Measurements from ENCODE around the gene MUSTN1.

Gene MUSTN1

DNA sequence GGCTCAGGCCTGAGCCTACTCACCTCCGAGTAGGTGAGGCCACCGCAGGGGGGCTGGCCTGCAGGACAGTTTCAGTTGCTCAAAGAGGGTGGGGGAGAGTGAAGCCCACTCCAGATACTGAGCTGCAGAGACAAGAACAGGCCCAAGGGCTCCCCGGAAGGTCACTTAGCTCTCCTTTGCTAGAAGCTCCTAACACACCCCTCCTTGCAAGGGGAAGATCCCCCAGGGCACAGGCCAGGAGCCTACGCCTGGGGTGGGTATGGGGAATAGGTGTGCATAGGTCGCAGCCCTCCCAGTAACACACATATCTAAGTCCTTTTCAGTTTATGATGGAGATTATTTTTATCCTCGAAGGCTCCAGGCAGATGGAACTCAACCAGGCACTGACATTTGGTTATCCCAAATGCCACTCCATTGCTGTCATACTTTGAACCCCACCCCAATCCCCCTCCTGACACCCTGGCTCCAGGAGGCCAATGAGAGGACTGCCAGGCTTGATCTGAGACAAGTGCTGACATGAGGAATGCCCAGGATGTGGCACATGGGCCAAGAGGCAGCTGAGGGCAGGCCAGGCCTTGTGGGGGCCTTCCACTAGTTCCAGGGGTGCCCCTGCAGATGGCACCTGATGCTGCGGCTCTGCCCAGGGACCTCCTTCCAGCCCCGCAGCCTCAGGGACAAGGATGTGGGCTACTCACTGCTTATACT, 1.1 kb upstream of the MUSTN1 start:
- no peak for DNase-seq (ENCODE audit: low read depth)

GRCh38 chr3:52833202-52833601, 1.6 kb downstream of the MUSTN1 start:
- DNase-seq (ENCODE audit: low read depth): no peak

GRCh38 chr3:52831500-52832301, 3.1 kb downstream of the MUSTN1 start:
- no peak for DNase-seq (ENCODE audit: low read depth)

GRCh38 chr3:52830535-52831258, 4.1 kb downstream of the MUSTN1 start, which contains the start of gene ITIH4:
ITIH4 (minus strand) TSS chr3:52830672; CDS start chr3:52830642, 30 bp downstream.
- DNase-seq (ENCODE audit: low read depth): no peak

DNA sequence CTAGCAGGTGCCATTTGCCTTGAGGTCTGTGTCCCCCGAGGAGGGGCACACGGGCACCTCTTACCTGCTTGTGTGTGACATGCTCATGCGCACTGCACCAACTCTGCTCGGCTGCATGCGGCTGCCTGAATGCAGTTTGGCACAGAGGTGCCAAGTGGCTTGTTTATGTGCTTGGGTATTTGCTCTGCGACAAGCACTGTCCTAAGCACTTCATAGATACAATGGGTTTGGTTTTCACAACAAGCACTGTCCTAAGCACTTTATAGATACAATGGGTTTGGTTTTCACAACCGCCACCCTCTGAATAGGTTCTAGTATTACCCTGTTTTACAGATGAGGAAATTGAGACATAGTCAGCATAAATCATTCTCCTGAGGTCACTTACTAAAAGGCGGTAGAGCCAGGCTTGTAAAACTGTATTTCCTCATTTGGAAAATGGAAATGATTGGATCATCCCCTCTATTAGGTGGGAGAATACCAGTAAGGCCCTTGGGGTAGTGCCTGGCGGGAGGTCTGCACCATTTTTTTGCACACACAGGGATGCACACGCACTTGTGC, 4.8 kb downstream of the MUSTN1 start:
- no peak for DNase-seq (ENCODE audit: low read depth)

DNA sequence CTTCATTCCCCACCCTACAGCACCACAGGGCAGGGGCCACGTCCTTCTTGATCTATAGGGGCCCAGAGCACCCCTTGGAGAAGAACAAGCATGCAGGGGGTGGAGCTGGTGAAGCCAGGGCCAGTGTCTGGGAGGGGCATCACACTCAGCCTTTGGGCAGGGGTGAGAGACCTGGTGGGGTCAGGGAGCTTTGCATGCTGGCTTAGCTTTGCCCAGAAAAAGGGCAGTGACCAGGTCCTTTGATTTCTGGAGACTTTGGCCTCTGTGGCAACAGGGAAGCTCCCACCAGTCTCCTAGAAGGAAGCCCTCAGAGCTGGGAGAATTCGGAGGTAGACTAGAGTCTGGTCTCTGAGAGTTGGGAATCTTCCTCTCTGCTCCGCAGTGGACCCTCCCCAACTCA, 5.3 kb downstream of the MUSTN1 start:
- no peak for DNase-seq (ENCODE audit: low read depth)

DNA sequence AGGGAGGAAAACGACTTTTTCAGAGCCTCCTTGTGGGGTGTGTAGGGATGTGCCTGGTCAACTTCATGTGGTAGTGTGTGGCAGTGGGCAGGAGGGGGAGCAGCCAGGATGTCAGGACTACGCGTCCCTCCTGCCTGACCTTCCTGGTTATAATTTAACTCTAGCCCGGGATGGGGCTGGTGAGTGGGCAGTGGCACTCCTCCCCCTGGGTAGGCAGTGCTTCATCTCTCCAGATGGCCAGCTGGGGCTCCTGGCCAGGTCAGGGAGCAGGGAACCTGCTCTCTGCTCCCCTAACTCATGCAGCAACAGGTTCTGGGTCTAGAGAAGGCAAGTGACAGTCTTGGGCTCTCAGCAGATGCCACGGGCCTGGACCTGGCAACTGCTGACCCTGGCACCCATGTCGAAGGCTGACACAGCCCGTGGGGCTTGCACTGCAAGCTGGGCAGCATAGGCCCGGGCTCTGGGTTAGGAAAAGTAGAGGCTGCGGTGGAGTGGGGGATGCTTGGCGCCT, 6.9 kb downstream of the MUSTN1 start:
- no peak for DNase-seq (ENCODE audit: low read depth)

GRCh38 chr3:52827441-52827840, 7.4 kb downstream of the MUSTN1 start:
- no peak for DNase-seq (ENCODE audit: low read depth)

DNA sequence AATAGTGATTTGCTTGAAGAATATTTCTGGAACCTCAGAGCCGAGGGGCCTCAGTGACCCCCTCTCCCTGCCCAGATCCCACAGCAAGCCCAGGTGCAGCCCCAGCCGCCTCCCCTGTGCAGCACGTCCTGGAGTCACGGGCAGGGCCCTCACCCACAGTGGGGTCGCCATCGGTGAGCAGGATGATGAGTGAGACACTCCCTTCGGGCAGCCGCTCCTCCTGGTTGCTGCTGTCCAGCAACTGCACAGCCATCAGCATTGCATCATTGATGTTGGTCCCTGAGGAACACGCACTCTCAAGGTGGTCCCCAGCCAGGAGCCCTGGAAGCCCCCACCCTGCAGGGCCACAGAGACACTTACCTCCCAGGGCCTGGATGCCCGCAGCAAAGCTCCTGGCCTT, 10.8 kb downstream of the MUSTN1 start:
- no peak for DNase-seq (ENCODE audit: low read depth)

DNA sequence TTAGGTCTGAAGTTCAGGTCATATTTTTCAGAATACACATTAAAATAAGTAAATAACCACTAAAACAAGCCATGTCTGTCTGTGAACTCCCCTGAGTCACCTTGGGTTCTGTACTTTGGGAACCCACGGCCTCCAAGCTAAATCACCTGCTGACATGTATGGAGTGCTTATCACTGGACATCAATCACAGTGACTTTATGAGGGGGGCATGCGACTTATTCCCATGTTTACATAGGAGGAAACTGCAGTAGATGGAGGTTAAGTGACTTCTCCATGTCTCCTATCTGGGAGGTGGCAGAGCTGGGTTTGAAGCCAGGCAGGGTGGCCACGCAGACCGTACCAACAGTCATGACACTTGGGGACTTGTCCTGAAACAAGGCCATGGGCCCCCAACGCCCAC, 12.5 kb downstream of the MUSTN1 start:
- no peak for DNase-seq (ENCODE audit: low read depth)

DNA sequence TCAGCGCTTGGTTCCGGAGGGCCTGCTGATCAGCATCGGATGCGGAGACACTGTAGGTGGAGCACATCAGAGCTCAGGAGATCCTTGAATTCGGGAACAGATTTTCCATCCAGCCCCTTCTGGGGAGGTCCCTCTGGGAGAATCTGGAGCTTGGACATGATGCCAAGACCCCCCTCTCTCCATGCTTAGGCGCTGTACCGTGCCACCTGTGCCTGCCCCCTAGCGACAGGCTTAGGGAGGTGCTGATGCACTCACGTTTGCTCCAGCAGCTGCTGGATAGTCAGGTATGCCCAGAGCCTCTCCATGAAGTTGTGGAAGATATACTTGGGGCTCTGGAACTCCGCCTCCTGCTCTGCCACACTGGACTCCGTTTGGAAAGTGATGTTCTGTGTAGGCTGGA, 14.1 kb downstream of the MUSTN1 start:
- no peak for DNase-seq (ENCODE audit: low read depth)

GRCh38 chr3:52819936-52820335, 14.9 kb downstream of the MUSTN1 start:
- no peak for DNase-seq (ENCODE audit: low read depth)

DNA sequence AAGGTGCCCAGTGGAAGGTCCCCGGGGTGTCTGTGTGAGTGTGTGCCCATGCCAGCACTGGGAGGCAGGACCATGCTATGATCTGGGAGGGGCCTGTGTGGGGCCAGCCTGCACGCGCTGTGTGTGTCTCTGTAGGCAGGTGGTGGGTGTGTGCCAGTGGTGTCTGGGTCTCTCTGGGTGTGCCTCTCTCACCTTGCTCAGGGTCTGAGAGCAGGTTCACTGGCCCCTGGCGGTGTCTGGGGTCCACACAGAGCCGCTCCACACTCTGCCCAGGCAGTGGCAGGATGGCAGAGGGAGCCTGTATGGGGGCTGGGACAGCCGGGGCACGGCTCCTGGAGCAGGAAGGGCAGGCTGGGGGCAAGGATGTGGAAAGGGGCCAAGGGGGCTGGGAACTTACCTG, 17.0 kb downstream of the MUSTN1 start:
- no peak for DNase-seq (ENCODE audit: low read depth)

GRCh38 chr3:52817221-52817620, 17.6 kb downstream of the MUSTN1 start:
- DNase-seq (ENCODE audit: low read depth): no peak

GRCh38 chr3:52816654-52817053, 18.2 kb downstream of the MUSTN1 start:
- no peak for DNase-seq (ENCODE audit: low read depth)

DNA sequence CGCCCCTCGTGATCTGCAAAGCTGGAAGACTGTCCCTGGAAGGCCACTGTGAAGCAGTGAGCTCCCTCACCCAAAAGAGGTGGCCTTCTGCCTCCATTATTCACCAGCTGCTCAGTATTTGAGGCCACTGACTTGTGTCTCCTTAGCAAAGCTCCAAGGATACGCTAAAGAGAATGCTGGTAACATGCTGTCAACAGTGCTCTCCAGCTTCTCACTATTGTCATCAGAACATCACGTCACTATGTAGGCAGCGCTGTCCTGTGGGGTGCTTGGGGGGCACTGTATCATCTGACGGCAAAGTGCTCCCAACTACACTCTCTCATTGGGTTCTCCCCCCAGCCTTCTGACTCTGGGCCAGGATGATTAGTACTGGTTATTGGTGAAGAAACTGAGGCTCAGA, 18.6 kb downstream of the MUSTN1 start:
- no peak for DNase-seq (ENCODE audit: low read depth)

- no peak for DNase-seq (ENCODE audit: low read depth)
Measured at GRCh38 chr3:52813810-52814209, 21.0 kb downstream of the MUSTN1 start.

DNA sequence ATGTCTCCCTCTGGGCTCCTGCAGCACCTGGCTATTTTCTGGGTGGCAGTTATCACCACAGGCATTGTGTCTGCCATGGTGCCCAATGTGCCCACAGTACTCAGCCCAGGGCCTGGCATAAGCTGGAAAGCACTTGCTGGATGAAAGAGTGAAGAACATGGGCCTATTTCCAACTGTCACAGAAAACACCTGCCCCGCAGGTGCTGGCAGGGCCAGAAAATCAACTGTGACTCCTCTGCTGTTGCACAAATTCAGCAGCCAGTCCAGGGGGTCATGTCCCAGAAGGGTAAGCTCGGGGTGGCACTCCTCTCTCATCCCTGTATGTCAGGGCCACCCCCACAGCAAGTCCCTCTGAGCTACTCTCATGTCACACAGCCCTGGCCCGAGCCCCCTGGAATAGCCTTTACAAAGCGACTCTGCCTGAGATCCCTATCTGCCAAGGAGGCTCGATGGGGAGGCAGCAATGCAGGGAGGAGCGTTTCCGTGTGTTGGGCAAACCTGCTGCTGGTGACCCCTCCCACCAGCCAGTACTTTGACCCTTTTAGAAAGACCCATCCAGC, 23.3 kb downstream of the MUSTN1 start:
- DNase-seq (ENCODE audit: low read depth): no peak

GRCh38 chr3:52810923-52811322, 23.9 kb downstream of the MUSTN1 start:
- DNase-seq (ENCODE audit: low read depth): no peak

- DNase-seq (ENCODE audit: low read depth): no peak
Measured at GRCh38 chr3:52809662-52810377, 25.0 kb downstream of the MUSTN1 start.

GRCh38 chr3:52809149-52809548, 25.7 kb downstream of the MUSTN1 start:
- DNase-seq (ENCODE audit: low read depth): no peak

Measured in stimulated activated CD8-positive, alpha-beta memory T cell treated with anti-CD3 and anti-CD28 coated beads, Interleukin-15, amount 100 ng/mL, for 1 hour (primary cell).